Epidermal melanocyte (primary cell): ENCODE results near the gene KLF3.

ENCODE experiments used
- DNase-seq: peaks from one replicate; pipeline ENCODE4 v3.0.0; 2011; ENCODE audit warnings: low spot score; ENCODE audit not compliant: insufficient read length

The KLF3 gene

GRCh38 chr4:38694330-38694729 is 30.3 kb downstream of the KLF3 start:
- DNase-seq, result no peak

- DNase-seq, result no peak
These were observed 31.8 kb downstream of the KLF3 start for GRCh38 chr4:38695809-38696208.

- DNase-seq, result no peak
These were observed 32.7 kb downstream of the KLF3 start for GRCh38 chr4:38696697-38697096.

GRCh38 chr4:38698176-38698575 is 34.2 kb downstream of the KLF3 start:
- DNase-seq, result no peak

GRCh38 chr4:38699112-38699511 is 35.1 kb downstream of the KLF3 start:
- no peak for DNase-seq

GRCh38 chr4:38703635-38704034 is 39.6 kb downstream of the KLF3 start:
- DNase-seq, result no peak

GRCh38 chr4:38704622-38705154 is 40.7 kb downstream of the KLF3 start:
- no peak for DNase-seq

- DNase-seq, result no peak
These were observed 42.3 kb downstream of the KLF3 start for GRCh38 chr4:38706301-38706700.

GRCh38 chr4:38710053-38710452 is 46.1 kb downstream of the KLF3 start:
- DNase-seq, result no peak

GRCh38 chr4:38711066-38711465 is 47.1 kb downstream of the KLF3 start:
- DNase-seq, result no peak

GRCh38 chr4:38715050-38715449 is 51.1 kb downstream of the KLF3 start:
- DNase-seq, result no peak

- DNase-seq, result no peak
These were observed 52.3 kb downstream of the KLF3 start for GRCh38 chr4:38716256-38716655.

GRCh38 chr4:38717604-38718003 is 53.6 kb downstream of the KLF3 start:
- DNase-seq, result no peak

GRCh38 chr4:38723114-38723513 is 59.1 kb downstream of the KLF3 start:
- DNase-seq, result no peak

GRCh38 chr4:38723726-38724474 is 59.9 kb downstream of the KLF3 start:
- no peak for DNase-seq

GRCh38 chr4:38724475-38724808 is 60.4 kb downstream of the KLF3 start:
- DNase-seq, result no peak

GRCh38 chr4:38728631-38729141 is 64.7 kb downstream of the KLF3 start:
- DNase-seq, result no peak

- DNase-seq, result no peak
These were observed 66.5 kb downstream of the KLF3 start for GRCh38 chr4:38730493-38730829.

GRCh38 chr4:38730830-38731646 is 67.0 kb downstream of the KLF3 start:
- DNase-seq, result peak; percentile 37

GRCh38 chr4:38733663-38734062 is 69.7 kb downstream of the KLF3 start:
- no peak for DNase-seq

- no peak for DNase-seq
These were observed 70.4 kb downstream of the KLF3 start for GRCh38 chr4:38734446-38734845.

GRCh38 chr4:38734911-38735310 is 70.9 kb downstream of the KLF3 start:
- DNase-seq, result no peak

- DNase-seq, result no peak
These were observed 71.9 kb downstream of the KLF3 start for GRCh38 chr4:38735870-38736269.
